Measurements from ENCODE around the gene RUFY3. TPM values are rescaled to one million over a fixed set of nuclear protein-coding genes. Genes with fewer than 3 reads are reported as not detected.

Gene RUFY3
- total and polyA plus RNA-seq, 2 of the 13 experiments (the other 11 are each of a cell fraction or from before 2014, with no cell fraction given), result 17.9 to 25.3 TPM

- TF ChIP-seq ARID5B (CRISPR knock-in tag; IDR thresholded peaks at IDR 0.05) (no peak), ZBTB7A (CRISPR knock-in tag; IDR thresholded peaks at IDR 0.05) (no peak), ZNF740 (CRISPR knock-in tag; IDR thresholded peaks at IDR 0.05) (no peak), ASH2L (IDR thresholded peaks at IDR 0.05; ENCODE audit: insufficient read length, low read depth, low read length) (no peak), ZBTB1 (CRISPR knock-in tag; IDR thresholded peaks at IDR 0.05; ENCODE audit: borderline replicate concordance) (no peak), FOXA3 (CRISPR knock-in tag; IDR thresholded peaks at IDR 0.05) (no peak)
These were observed 107.7 kb downstream of the RUFY3 start (continued) for GRCh38 chr4:70829492-70829891.

GRCh38 chr4:70830054-70830453 lies 108.3 kb downstream of the RUFY3 start:
- WGBS (ENCODE audit: low lambda C conversion rate), result 98% methylated on average over 8 of the region's 9 CpGs
- no peaks in the 10 kb centered on the region for H3K27me3 ChIP-seq (ENCODE audit: control insufficient read depth in 1 of 2, insufficient read depth in 2 of 2, low read length in 2 of 2)
- H3K79me2 ChIP-seq (ENCODE audit: insufficient read depth, low read length), result peaks cover 4% of the 10 kb centered on the region
- H3K4me1 ChIP-seq (ENCODE audit: insufficient read depth, low read length), result no peaks in the 10 kb centered on the region
- ATAC-seq (no peak), DNase-seq (ENCODE audit: low spot score) (no peak), FAIRE-seq (no peak)
- H2AFZ ChIP-seq (ENCODE audit: low read length), result no peak overlapping the region
- POLR2A ChIA-PET, result no interaction called here
- no peak overlapping the region for H3K27ac ChIP-seq (ENCODE audit: extremely low read length, insufficient read depth, low read length)
- peak; percentile 88 for TF ChIP-seq ZNF121 (CRISPR knock-in tag; IDR thresholded peaks at IDR 0.05)
- no peak for TF ChIP-seq SMARCE1 (IDR thresholded peaks at IDR 0.05; ENCODE audit: borderline replicate concordance)
- H3K9me3 ChIP-seq (ENCODE audit: low read length), result no peaks in the 10 kb centered on the region
- no peak overlapping the region for H3K9ac ChIP-seq (ENCODE audit: insufficient read depth, low read depth, low read length)
- in situ Hi-C loops (cut with HindIII; ENCODE audit: extremely low pct_ligation_motif_present, low pct_unique_long_range_greater_than_20kb), result no loop called here
- intact Hi-C loops (cut with micrococcal nuclease; ENCODE audit: unreplicated experiment), result no loop called here
- CTCF ChIA-PET (ENCODE audit: low intra/inter-chr PET ratio, low total read pairs), result no interaction called here
- no TSS peak for BruUV-seq (replicated peaks)
- H3K4me2 ChIP-seq (ENCODE audit: low read depth, low read length), result no peak overlapping the region
- no peaks in the 10 kb centered on the region for H4K20me1 ChIP-seq (ENCODE audit: insufficient read depth, low read length)
- H3K36me3 ChIP-seq (replicated peaks in 1 of 2; ENCODE audit: control insufficient read depth in 1 of 2, insufficient read depth in 2 of 2, low read length in 2 of 2), result peaks cover 13 to 74% of the 10 kb centered on the region in 2 experiments
- H3K4me3 ChIP-seq (replicated peaks in 1 of 3; ENCODE audit: insufficient read depth in 1 of 3, low read depth in 2 of 3, low read length in 3 of 3), result no peak overlapping the region
